CD4-positive, alpha-beta T cell treated with Interleukin-12 subunit alpha and Interleukin-12 subunit beta, for 1 hour (primary cell): ENCODE data around the gene PLK5.

Experiments
- DNase-seq: peaks from one replicate; pipeline ENCODE4 v3.0.0-alpha.2; 2020

The PLK5 gene

DNA sequence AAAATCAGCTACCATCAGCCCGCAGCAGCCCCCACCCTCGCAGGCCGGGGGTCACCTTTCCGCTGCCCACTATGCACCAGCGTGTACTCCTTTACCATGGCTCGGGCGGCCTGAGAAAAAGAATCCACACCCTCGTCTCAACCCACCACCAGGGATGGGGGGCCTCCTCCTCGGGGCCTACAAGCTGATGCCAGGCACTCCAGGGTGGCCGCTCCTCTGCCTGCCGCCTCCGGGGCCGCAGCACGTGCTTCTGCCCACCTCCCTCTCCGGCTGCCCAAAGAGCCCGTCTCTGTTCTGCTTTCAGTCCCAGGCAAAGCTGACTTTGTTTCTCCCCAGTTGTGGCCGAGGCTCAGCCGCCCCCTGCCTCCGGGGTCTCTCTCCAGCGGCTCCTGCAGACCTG is 55.3 kb downstream of the PLK5 start:
- DNase-seq: no peak

GRCh38 chr19:1580382-1580781 is 56.5 kb downstream of the PLK5 start:
- no peak for DNase-seq

GRCh38 chr19:1580957-1581356 is 57.1 kb downstream of the PLK5 start:
- no peak for DNase-seq

DNA sequence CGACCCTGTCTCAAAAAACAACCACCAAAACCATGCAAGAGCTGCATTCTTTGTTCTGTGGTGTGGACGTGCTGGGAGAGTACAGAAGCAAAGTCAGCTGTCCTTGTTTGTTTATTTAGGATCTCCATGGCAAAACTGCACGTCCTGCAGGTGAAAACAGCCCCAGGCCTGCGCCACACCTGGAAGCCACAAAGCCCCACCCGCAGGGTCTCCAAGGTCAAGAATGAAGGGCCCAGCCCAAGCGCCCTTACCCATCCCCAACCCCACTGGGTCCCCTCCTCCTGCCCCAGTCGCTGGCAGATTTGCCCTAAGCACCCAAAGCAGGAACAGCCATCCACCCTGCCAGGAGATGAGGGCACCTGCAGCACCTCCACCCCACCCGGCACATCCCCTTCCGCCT is 58.3 kb downstream of the PLK5 start:
- no peak for DNase-seq

DNA sequence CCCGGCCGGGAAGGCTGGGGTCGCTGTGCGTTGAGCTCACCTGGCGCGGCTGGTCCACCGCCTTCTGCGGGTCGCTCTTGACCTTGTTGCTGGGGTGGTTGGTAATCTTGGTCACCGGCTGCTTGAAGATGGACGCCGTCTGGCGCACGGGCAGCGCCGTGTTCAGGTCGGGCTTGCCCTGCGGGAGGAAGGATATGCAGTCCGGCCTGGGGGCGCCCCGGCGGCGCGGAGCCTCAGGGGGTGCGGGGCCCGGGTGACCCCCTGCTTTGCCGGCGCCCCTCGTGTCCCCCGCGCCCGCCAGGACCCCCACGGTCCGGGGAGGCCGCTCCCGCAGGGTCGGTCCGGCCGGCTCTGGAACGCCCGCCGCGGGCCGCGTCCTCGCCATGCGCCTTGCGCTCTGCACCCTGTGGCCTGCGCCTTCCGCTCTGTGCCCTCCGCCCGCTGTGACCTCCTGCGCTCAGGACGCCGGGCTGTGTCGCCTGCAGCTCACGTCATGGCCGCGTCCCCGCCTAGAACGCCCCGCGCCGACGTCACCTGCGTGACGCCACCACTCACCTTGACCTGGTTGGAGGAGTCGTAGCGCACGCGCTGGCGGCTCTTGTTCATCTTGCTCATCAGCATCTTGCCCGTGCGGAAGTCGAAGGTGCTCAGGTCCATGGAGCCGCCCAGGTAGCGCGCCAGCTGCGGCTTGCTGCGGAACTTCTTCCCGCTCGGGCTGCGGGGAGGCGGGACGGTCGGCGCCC is 60.8 kb downstream of the PLK5 start:
- DNase-seq: no peak

DNA sequence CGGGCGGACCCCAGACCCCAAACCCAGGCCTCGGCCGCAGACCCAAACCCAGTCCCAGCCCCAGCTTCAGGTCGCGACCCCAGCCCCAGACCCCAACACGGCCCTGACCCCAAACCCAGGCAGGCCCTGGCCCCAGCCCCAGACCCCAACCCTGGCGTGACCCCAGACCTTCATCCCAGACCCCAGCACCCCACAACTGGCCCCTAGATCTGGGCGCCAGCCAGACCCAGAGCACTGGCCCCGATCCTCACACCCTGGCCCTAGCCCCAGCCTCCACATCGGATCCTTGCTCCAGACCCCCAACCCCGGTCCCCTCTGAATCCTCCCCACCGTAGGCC is 61.3 kb downstream of the PLK5 start:
- DNase-seq: no peak
